IPS DF 19.7 (cell line): ENCODE measurements around the gene NPIPA1.
"Not testable (repeated sequence)": the region's sequence is repeated elsewhere in the genome, so short reads cannot be mapped to it uniquely, and the experiment has no call there.

ENCODE experiments used
- DNase-seq: peaks from one replicate; pipeline ENCODE4 v3.0.0-alpha.2; 2013; ENCODE audit warnings: low read depth, low spot score

Gene NPIPA1

DNA sequence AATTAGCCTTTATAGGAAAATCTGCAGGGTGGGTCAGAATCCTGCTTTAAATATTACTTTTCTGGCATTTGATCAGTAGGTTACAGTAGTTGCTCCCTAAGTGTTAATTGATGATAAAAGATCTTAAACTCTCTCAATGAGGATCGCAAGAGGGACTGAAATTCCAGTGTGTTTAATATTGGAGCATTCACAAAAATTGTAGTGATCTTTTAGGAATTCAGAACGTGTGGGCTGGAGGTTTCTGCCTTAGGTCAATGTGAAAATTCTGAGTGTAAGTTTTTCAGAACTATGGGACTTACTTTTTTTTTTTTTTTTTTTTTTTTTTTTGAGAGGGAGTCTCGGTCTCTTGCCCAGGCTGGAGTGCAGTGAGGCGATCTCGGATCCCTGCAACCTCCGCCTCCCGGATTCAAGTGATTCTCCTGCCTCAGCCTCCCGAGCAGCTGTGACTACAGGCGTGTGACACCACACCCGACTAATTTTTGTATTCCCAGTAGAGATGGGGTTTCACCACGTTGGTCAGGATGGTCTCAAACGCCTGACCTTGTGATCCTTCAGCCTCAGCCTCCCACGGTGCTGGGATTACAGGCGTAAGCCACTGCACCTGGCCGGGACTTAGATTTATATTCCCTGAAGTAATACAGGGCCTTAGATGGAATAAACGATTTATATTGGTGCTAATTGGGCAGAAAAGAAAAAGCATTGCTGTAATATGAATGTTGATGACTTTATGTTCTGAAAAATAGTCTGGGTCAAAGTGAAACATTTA lies 39.9 kb downstream of the NPIPA1 start:
- not testable (repeated sequence) for DNase-seq

- DNase-seq, result not testable (repeated sequence)
Observed at GRCh38 chr16:14978281-14978680, 41.0 kb downstream of the NPIPA1 start.

GRCh38 chr16:14978908-14979307 lies 41.7 kb downstream of the NPIPA1 start:
- DNase-seq, result not testable (repeated sequence)

GRCh38 chr16:14981234-14981633 lies 44.0 kb downstream of the NPIPA1 start:
- DNase-seq, result not testable (repeated sequence)

GRCh38 chr16:14982521-14982920 lies 45.3 kb downstream of the NPIPA1 start:
- DNase-seq, result not testable (repeated sequence)

GRCh38 chr16:14988092-14988491 lies 50.8 kb downstream of the NPIPA1 start:
- DNase-seq, result not testable (repeated sequence)

- not testable (repeated sequence) for DNase-seq
Observed at GRCh38 chr16:14988661-14989191, 51.5 kb downstream of the NPIPA1 start.

DNA sequence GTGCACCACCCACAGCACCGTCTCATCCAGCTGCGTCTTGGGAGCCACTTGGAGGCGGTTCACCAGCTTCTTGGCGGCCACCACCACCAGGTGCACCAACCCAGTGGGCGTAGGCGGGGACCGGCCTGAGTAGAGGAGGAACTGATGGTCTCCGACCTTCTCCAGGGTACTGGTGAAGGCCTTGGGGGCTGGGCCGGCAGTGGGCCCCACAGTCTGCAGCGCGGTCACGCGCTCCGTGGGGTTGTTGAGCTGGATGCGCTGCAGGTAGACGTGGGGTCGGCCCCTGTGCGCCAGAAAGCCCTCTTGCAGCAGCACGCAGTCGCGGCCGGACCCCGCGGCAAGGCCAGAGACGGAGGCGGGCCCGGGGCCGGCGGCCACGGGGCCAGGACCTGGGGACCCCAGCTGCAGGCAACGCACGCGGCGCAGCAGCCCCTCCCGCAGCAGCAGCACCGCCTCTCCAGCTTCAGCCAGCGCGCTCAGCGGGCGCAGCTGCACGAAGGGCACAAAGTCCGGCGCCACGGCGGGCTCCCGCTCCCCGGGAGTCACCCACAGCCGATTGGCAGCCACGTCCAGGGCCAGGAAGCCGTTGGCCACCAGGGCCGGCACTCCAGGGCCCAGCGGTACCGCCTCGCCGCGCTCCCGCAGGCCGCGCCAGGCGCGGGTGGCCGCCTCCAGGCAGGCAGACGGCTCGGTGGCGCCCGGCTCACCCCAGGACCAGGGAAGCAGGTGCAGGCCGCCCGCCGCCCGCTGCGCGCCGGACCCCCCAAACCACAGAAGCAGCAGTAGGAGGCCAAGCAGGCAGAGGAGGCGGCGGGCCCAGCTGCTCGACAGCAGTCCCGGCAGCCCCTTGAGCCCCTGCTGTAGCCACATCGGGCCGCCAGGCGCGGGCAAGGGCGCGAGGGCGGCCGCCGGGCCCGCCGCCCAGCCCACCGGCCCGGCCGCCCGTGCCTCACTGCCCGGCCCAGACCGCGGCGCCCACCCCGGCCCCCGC lies 52.3 kb downstream of the NPIPA1 start:
- DNase-seq, result not testable (repeated sequence)

DNA sequence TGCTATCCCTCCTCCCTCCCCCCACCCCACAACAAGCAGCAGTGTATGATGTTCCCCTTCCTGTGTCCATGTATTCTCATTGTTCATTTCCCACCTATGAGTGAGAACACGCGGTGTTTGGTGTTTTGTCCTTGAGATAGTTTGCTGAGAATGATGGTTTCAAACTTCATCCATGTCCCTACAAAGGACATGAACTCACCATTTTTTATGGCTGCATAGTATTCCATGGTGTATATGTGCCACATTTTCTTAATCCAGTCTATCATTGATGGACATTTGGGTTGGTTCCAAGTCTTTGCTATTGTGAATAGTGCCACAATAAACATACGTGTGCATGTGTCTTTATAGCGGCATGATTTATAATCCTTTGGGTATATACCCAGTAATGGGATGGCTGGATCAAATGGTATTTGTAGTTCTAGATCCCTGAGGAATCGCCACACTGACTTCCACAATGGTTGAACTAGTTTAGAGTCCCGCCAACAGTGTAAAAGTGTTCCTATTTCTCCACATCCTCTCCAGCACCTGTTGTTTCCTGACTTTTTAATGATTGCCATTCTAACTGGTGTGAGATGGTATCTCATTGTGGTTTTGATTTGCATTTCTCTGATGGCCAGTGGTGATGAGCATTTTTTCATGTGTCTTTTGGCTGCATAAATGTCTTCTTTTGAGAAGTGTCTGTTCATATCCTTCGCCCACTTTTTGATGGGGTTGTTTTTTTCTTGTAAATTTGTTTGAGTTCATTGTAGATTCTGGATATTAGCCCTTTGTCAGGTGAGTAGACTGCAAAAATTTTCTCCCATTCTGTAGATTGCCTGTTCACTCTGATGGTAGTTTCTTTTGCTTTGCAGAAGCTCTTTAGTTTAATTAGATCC lies 56.3 kb downstream of the NPIPA1 start:
- DNase-seq, result not testable (repeated sequence)

DNA sequence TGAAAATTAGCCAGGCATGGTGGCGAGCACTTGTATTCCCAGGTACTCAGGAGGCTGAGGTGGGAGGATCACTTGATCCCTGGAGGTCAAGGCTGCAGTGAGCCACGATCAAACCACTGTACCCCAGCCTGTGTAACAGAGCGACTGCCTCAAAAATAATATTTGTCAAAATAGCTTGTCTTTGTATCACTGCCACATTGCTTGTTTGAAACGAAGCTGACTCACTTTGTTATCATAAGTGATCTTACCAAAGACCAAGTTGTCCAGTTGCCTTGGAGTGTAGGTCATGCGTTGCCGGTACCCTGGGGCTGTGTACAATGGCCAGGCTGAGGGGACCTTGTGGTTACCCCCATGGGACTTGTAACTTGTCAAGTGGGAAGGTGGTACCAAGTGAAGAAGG lies 59.5 kb downstream of the NPIPA1 start:
- DNase-seq, result not testable (repeated sequence)

GRCh38 chr16:14998300-14998699 lies 61.1 kb downstream of the NPIPA1 start:
- DNase-seq, result not testable (repeated sequence)

DNA sequence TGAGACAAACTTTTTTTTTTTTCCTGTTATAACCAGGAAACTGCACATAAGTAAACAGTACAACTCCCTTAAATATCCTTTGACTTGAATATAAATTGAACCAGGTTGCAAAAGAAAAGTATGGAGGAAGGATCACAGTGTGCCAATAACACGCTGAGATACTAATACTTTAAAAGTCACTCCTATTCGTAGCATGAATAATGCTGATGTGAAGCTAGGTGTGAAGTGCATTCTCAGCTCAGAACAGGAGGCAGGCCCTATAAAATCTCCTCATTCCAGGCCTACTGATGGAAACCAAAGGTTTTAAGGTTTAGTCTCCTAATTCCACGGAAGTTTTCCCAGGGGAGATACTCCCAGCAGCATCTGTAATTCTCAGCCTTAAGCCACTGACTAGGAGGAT lies 62.6 kb downstream of the NPIPA1 start:
- not testable (repeated sequence) for DNase-seq
